ENCODE data around the gene DGKD. TPM values are rescaled to one million over a fixed set of nuclear protein-coding genes. Genes with fewer than 3 reads are reported as not detected.

Gene DGKD
- total and polyA plus RNA-seq, 2 donors (not counting 1 experiment from before 2014, with no cell fraction given), result 6.0 to 9.9 TPM

- no peaks in the 10 kb centered on the region for H3K27me3 ChIP-seq (ENCODE audit: control insufficient read depth, insufficient read depth, low read length)
- H3K9me3 ChIP-seq (ENCODE audit: control insufficient read depth, insufficient read depth, low read depth, low read length), result no peaks in the 10 kb centered on the region
- H3K4me3 ChIP-seq (replicated peaks in 1 of 4; ENCODE audit: control extremely low read depth in 1 of 4, insufficient read depth in 1 of 4, low read depth in 3 of 4, low read length in 4 of 4), result no peak overlapping the region
- DNase-seq (ENCODE audit: low read depth in 2 of 2), result no peak
- H2AFZ ChIP-seq (ENCODE audit: low read length), result no peak overlapping the region
- H3K4me2 ChIP-seq (ENCODE audit: extremely low read depth, insufficient read depth, low read length), result no peak overlapping the region
- no peaks in the 10 kb centered on the region for H3K36me3 ChIP-seq (ENCODE audit: control insufficient read depth, insufficient read depth, low read length)
- no peaks in the 10 kb centered on the region for H3K79me2 ChIP-seq (ENCODE audit: control insufficient read depth, insufficient read depth, low read length)
- no peaks in the 10 kb centered on the region for H4K20me1 ChIP-seq (ENCODE audit: control insufficient read depth, extremely low read depth, insufficient read depth, low read length)
- no peak overlapping the region for H3K9ac ChIP-seq (ENCODE audit: insufficient read depth, low read length)
- TF ChIP-seq CTCF (conservative IDR thresholded peaks at IDR 0.05 in 1 of 2, IDR thresholded peaks at IDR 0.05 in 1 of 2; ENCODE audit: low read depth in 1 of 2, low read length in 2 of 2) (no peak), EZH2 (IDR thresholded peaks at IDR 0.05; ENCODE audit: low read length, missing control alignments) (no peak)
- H3K4me1 ChIP-seq (ENCODE audit: control insufficient read depth, extremely low read depth, insufficient read depth, low read length), result peaks cover 5% of the 10 kb centered on the region
- no peak overlapping the region for H3K27ac ChIP-seq (ENCODE audit: insufficient read depth, low read length)
Observed at GRCh38 chr2:233381638-233381995, 27.3 kb downstream of the DGKD start.

GRCh38 chr2:233384015-233384414 is 29.7 kb downstream of the DGKD start:
- TF ChIP-seq CTCF (conservative IDR thresholded peaks at IDR 0.05 in 1 of 2, IDR thresholded peaks at IDR 0.05 in 1 of 2; ENCODE audit: low read depth in 1 of 2, low read length in 2 of 2) (no peak), EZH2 (IDR thresholded peaks at IDR 0.05; ENCODE audit: low read length, missing control alignments) (no peak)

GRCh38 chr2:233384811-233385488 is 30.7 kb downstream of the DGKD start:
- peaks cover 17% of the 10 kb centered on the region for H3K4me1 ChIP-seq (ENCODE audit: control insufficient read depth, extremely low read depth, insufficient read depth, low read length)
- no peak overlapping the region for H3K4me3 ChIP-seq (replicated peaks in 1 of 4; ENCODE audit: control extremely low read depth in 1 of 4, insufficient read depth in 1 of 4, low read depth in 3 of 4, low read length in 4 of 4)
- no peaks in the 10 kb centered on the region for H4K20me1 ChIP-seq (ENCODE audit: control insufficient read depth, extremely low read depth, insufficient read depth, low read length)
- no peak for TF ChIP-seq EZH2 (IDR thresholded peaks at IDR 0.05; ENCODE audit: low read length, missing control alignments)
- no peak for TF ChIP-seq CTCF (conservative IDR thresholded peaks at IDR 0.05 in 1 of 2, IDR thresholded peaks at IDR 0.05 in 1 of 2; ENCODE audit: low read depth in 1 of 2, low read length in 2 of 2)
- no peaks in the 10 kb centered on the region for H3K36me3 ChIP-seq (ENCODE audit: control insufficient read depth, insufficient read depth, low read length)
- H3K79me2 ChIP-seq (ENCODE audit: control insufficient read depth, insufficient read depth, low read length), result no peaks in the 10 kb centered on the region
- H2AFZ ChIP-seq (ENCODE audit: low read length), result no peak overlapping the region
- no peak overlapping the region for H3K4me2 ChIP-seq (ENCODE audit: extremely low read depth, insufficient read depth, low read length)
- H3K27ac ChIP-seq (ENCODE audit: insufficient read depth, low read length), result no peak overlapping the region
- no peaks in the 10 kb centered on the region for H3K9me3 ChIP-seq (ENCODE audit: control insufficient read depth, insufficient read depth, low read depth, low read length)
- DNase-seq (ENCODE audit: low read depth in 2 of 2), result peak in 1 of 2 donors; percentile 15
- H3K27me3 ChIP-seq (ENCODE audit: control insufficient read depth, insufficient read depth, low read length), result no peaks in the 10 kb centered on the region
- H3K9ac ChIP-seq (ENCODE audit: insufficient read depth, low read length), result no peak overlapping the region

More at GRCh38 chr2:233384015-233384414, 29.7 kb downstream of the DGKD start:
- Histone ChIP-seq H3K9ac (ENCODE audit: insufficient read depth, low read length) (no peak overlapping the region), H4K20me1 (ENCODE audit: control insufficient read depth, extremely low read depth, insufficient read depth, low read length) (no peaks in the 10 kb centered on the region), H3K4me2 (ENCODE audit: extremely low read depth, insufficient read depth, low read length) (no peak overlapping the region), H3K27ac (ENCODE audit: insufficient read depth, low read length) (no peak overlapping the region), H3K27me3 (ENCODE audit: control insufficient read depth, insufficient read depth, low read length) (no peaks in the 10 kb centered on the region), H3K4me3 (replicated peaks in 1 of 4; ENCODE audit: control extremely low read depth in 1 of 4, insufficient read depth in 1 of 4, low read depth in 3 of 4, low read length in 4 of 4) (no peak overlapping the region), H2AFZ (ENCODE audit: low read length) (no peak overlapping the region), H3K79me2 (ENCODE audit: control insufficient read depth, insufficient read depth, low read length) (no peaks in the 10 kb centered on the region), H3K36me3 (ENCODE audit: control insufficient read depth, insufficient read depth, low read length) (no peaks in the 10 kb centered on the region), H3K4me1 (ENCODE audit: control insufficient read depth, extremely low read depth, insufficient read depth, low read length) (peaks cover 17% of the 10 kb centered on the region), H3K9me3 (ENCODE audit: control insufficient read depth, insufficient read depth, low read depth, low read length) (no peaks in the 10 kb centered on the region)
- DNase-seq (ENCODE audit: low read depth in 2 of 2), result no peak

Measured in fibroblast of lung (primary cell).